Right lobe of liver (tissue), 6 donors: ENCODE measurements around the gene MRC2. TPM values are rescaled to one million over a fixed set of nuclear protein-coding genes. Genes with fewer than 3 reads are reported as not detected.

Experiments
- ATAC-seq, 4 donors: fragments of 200-7000 bp; cut with Tn5 transposase; one replicate each; pipeline ENCODE4 v1.9.1; 2020; ENCODE audit warnings: mild to moderate bottlenecking in 4 of 4, moderate library complexity in 4 of 4
- DNase-seq, 3 donors: peaks; one replicate each; pipeline ENCODE4 v3.0.0-alpha.2; 2020
- H3K27ac ChIP-seq, 3 donors: fragments of 200-600 bp; one replicate each; pipeline ENCODE4 v1.8.0; 2022
- H3K27me3 ChIP-seq, 2 donors: fragments of 200-600 bp; one replicate each; pipeline ENCODE4 v1.8.0; 2022
- H3K36me3 ChIP-seq, 4 donors: fragments of 200-600 bp; sonication (generic) in 1 of 4; one replicate each; pipeline versions ENCODE4 v1.5.1 to v1.8.0; 2017 to 2022; ENCODE audit warnings: control low read depth in 1 of 4
- H3K4me1 ChIP-seq, 4 donors: fragments of 200-600 bp; sonication (generic) in 1 of 4; one replicate each; pipeline versions ENCODE4 v1.5.1 to v1.8.0; 2017 to 2022; ENCODE audit warnings: control low read depth in 1 of 4
- H3K4me3 ChIP-seq, 3 donors: fragments of 200-600 bp; one replicate each; pipeline ENCODE4 v1.8.0; 2022
- H3K9me3 ChIP-seq, 4 donors: fragments of 200-600 bp; sonication (generic) in 1 of 4; one replicate each; pipeline versions ENCODE4 v1.5.1 to v1.8.0; 2017 to 2022; ENCODE audit warnings: control low read depth in 1 of 4
- POLR2A ChIP-seq: fragments of 450-650 bp; IDR thresholded peaks from one replicate; pipeline ENCODE4 v1.6.1; 2017; ENCODE audit warnings: antibody characterized with exemption, mild to moderate bottlenecking
- WGBS: methylation state at CpG from one replicate; pipeline ENCODE4 v1.1.6; 2018; ENCODE audit warnings: low coverage, low lambda C conversion rate; ENCODE audit not compliant: insufficient coverage; ENCODE audit errors: missing lambda C conversion rate; 5-methylcytosine and 5-hydroxymethylcytosine counted together
- intact Hi-C, 2 donors: fragments of 100-400 bp; cut with DNase I; formaldehyde crosslinking; loops; one replicate each; pipeline versions ENCODE4 v1.11.2 to v1.14.1; 2022
- small RNA-seq, 2 experiments: library from RNA; depleted of rRNA; stranded (forward); fragments of <200 nt; gene quantifications; one replicate each; pipeline ENCODE3, GENCODE V24; 2016
- total RNA-seq, 6 experiments: library from RNA; depleted of rRNA in 2 of 6; stranded (reverse); fragments of >200 nt in 2 of 6; fragmentation: NEBNext Ultra II Directional in 3 of 6; extraction: Animal tissue kit (Norgen Biotek cat#: 25700) in 3 of 6; gene quantifications; one replicate each; pipeline versions ENCODE4 v1.1.0 to v1.2.4, GENCODE V29; 2016 to 2023
- TF ChIP-seq, protein P1 (sequence below), 4 donors: fragments of 200-600 bp in 3 of 4; fragments of 450-650 bp in 1 of 4; IDR thresholded peaks; one replicate each; pipeline versions ENCODE4 v1.5.1 to v1.8.0; 2016 to 2022; ENCODE audit warnings: antibody characterized with exemption in 4 of 4, mild to moderate bottlenecking in 2 of 4
- donor health status: DM: no; HTN: yes; CAD: no.
- donor health status: DM: no; HTN: no; CAD: no.
- donor health status: DM: no; HTN: no; CAD: no.
- donor health status: DM: no; HTN: yes; CAD: no.
- donor health status: DM: no; HTN: yes; CAD: no.

The MRC2 gene
- total RNA-seq, 6 experiments from 2014 or later: 1.7 to 7.4 (median 3.8) TPM

DNA sequence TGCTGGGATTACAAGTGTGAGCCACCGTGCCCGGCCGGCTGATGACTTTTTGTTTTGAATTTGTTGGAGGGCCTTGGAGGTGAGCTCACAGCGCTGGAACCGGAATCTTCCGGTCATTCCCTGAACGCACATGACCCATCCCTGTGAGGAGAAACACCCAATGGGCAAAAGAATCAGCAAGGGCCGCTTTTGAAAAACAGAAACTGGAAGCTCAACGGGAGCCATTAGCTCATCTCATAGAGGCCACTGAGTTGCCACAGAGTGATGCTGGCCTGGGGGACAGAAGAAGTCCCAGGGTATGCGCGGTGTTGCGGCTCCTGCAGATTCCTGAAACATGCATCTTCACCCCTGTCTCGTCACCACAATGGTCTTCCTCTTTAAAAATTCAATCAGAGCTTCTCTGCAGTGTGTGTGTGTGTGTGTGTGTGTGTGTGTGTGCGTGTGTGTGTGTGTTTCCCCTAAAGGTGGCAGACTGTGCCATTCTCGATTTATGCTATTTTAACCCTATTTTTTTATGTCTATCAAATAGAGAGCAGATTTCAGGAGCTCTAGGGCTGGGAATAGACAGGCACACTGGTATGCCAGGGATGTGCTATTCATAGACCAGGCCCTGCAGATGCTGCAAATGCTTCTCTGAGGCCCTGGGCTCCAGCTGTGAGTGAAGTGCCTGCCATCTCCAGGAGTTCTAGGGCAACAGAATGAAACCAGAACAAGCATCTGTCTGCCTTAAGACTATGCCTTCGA, 112.3 kb downstream of the MRC2 start:
- no peak for ATAC-seq
- intact Hi-C loops: no loop called here
- Histone ChIP-seq H3K27me3 (no peaks in the 10 kb centered on the region), H3K4me3 (no peak overlapping the region), H3K27ac (no peak overlapping the region), H3K9me3 (no peaks in the 10 kb centered on the region), H3K4me1 (no peaks in the 10 kb centered on the region), H3K36me3 (no peaks in the 10 kb centered on the region)
- TF ChIP-seq POLR2A: no peak
- TF ChIP-seq, protein P1, sequence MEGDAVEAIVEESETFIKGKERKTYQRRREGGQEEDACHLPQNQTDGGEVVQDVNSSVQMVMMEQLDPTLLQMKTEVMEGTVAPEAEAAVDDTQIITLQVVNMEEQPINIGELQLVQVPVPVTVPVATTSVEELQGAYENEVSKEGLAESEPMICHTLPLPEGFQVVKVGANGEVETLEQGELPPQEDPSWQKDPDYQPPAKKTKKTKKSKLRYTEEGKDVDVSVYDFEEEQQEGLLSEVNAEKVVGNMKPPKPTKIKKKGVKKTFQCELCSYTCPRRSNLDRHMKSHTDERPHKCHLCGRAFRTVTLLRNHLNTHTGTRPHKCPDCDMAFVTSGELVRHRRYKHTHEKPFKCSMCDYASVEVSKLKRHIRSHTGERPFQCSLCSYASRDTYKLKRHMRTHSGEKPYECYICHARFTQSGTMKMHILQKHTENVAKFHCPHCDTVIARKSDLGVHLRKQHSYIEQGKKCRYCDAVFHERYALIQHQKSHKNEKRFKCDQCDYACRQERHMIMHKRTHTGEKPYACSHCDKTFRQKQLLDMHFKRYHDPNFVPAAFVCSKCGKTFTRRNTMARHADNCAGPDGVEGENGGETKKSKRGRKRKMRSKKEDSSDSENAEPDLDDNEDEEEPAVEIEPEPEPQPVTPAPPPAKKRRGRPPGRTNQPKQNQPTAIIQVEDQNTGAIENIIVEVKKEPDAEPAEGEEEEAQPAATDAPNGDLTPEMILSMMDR (IDR thresholded peaks at IDR 0.05): no peak
- DNase-seq: no peak
- 82% methylated on average over 10 of the region's 16 CpGs for WGBS

DNA sequence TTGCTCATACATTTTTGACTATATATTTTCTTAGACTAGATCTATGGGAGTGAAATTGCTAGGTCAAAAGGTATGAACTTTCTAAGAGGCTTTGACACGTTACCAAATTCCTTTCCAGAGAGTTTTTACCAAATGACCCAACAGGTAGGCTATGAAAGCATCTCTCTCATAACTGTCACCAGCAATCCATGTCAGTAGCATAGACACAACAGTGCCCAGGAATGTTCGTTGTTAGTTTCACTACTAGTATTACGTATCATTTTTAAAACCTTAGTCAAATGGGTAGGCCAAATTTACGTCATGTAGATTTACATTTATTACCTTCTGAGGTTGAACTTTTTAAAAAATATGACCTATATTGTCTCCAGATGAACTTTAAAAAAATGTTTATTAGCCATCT, 113.8 kb downstream of the MRC2 start:
- TF ChIP-seq, protein P1 (IDR thresholded peaks at IDR 0.05): no peak
- TF ChIP-seq POLR2A: no peak
- H3K4me3 ChIP-seq: no peak overlapping the region
- intact Hi-C loops: no loop called here
- 75% methylated on average over 4 of the region's 4 CpGs for WGBS
- ATAC-seq (no peak), DNase-seq (no peak)
- H3K27ac ChIP-seq: no peak overlapping the region
- no peaks in the 10 kb centered on the region for H3K4me1 ChIP-seq
- no peaks in the 10 kb centered on the region for H3K9me3 ChIP-seq
- H3K36me3 ChIP-seq: no peaks in the 10 kb centered on the region
- no peaks in the 10 kb centered on the region for H3K27me3 ChIP-seq

Small RNA genes within 50 kb of the gene (small RNA-seq; reads per million reads assigned to genes)
- gene RF00019: 0 reads per million in 2 experiments
- 0 reads per million in 2 experiments for gene RNU6-446P

Other genes with a start within 250 kb of the MRC2 start
- not detected for gene EFCAB3, start 247.1 kb upstream of the MRC2 start, total RNA-seq
- 10 to 100 TPM in 1 of 6 experiments, 1 to 10 TPM in 5; 8.0 to 12.1 (median 9.3) TPM for gene METTL2A, start 203.8 kb upstream of the MRC2 start, total RNA-seq
- 10 to 100 TPM; 11.6 to 13.8 (median 12.6) TPM for gene TLK2, start 148.8 kb upstream of the MRC2 start, total RNA-seq
- not detected for gene MARCHF10, start 180.6 kb downstream of the MRC2 start, total RNA-seq